ENCODE measurements around the gene PRPSAP2.

PRPSAP2 gene

GRCh38 chr17:18966831-18967624, 109.1 kb downstream of the PRPSAP2 start:
- H3K4me2 ChIP-seq (ENCODE audit: low read length): no peak overlapping the region
- H4K20me1 ChIP-seq (ENCODE audit: insufficient read depth, low read length): no peaks in the 10 kb centered on the region
- H3K9me3 ChIP-seq (ENCODE audit: insufficient read depth, low read length): no peaks in the 10 kb centered on the region
- no peak overlapping the region for H2AFZ ChIP-seq (ENCODE audit: low read depth, low read length)
- H3K4me1 ChIP-seq (ENCODE audit: low read length): peaks cover 5% of the 10 kb centered on the region
- no peaks in the 10 kb centered on the region for H3K79me2 ChIP-seq (ENCODE audit: low read length)
- no peak overlapping the region for H3K27ac ChIP-seq (ENCODE audit: low read length)
- no peak overlapping the region for H3K4me3 ChIP-seq (ENCODE audit: low read length)
- no peaks in the 10 kb centered on the region for H3K36me3 ChIP-seq (replicated peaks; ENCODE audit: low read depth, low read length)
- H3K27me3 ChIP-seq (ENCODE audit: low read depth, low read length): no peaks in the 10 kb centered on the region
- no peak for TF ChIP-seq EZH2phosphoT487 (IDR thresholded peaks at IDR 0.05; ENCODE audit: low read depth)
- TF ChIP-seq, protein P1, sequence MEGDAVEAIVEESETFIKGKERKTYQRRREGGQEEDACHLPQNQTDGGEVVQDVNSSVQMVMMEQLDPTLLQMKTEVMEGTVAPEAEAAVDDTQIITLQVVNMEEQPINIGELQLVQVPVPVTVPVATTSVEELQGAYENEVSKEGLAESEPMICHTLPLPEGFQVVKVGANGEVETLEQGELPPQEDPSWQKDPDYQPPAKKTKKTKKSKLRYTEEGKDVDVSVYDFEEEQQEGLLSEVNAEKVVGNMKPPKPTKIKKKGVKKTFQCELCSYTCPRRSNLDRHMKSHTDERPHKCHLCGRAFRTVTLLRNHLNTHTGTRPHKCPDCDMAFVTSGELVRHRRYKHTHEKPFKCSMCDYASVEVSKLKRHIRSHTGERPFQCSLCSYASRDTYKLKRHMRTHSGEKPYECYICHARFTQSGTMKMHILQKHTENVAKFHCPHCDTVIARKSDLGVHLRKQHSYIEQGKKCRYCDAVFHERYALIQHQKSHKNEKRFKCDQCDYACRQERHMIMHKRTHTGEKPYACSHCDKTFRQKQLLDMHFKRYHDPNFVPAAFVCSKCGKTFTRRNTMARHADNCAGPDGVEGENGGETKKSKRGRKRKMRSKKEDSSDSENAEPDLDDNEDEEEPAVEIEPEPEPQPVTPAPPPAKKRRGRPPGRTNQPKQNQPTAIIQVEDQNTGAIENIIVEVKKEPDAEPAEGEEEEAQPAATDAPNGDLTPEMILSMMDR (IDR thresholded peaks at IDR 0.05; ENCODE audit: low read depth, low read length): no peak
- no peak overlapping the region for H3K9ac ChIP-seq (ENCODE audit: low read length)

GRCh38 chr17:18967916-18968315, 110.0 kb downstream of the PRPSAP2 start:
- no peaks in the 10 kb centered on the region for H3K27me3 ChIP-seq (ENCODE audit: low read depth, low read length)
- no peaks in the 10 kb centered on the region for H3K4me1 ChIP-seq (ENCODE audit: low read length)
- no peak for TF ChIP-seq EZH2phosphoT487 (IDR thresholded peaks at IDR 0.05; ENCODE audit: low read depth)
- TF ChIP-seq, protein P1 (IDR thresholded peaks at IDR 0.05; ENCODE audit: low read depth, low read length): no peak
- H3K4me3 ChIP-seq (ENCODE audit: low read length): no peak overlapping the region
- H3K36me3 ChIP-seq (replicated peaks; ENCODE audit: low read depth, low read length): no peaks in the 10 kb centered on the region
- H3K79me2 ChIP-seq (ENCODE audit: low read length): no peaks in the 10 kb centered on the region
- H4K20me1 ChIP-seq (ENCODE audit: insufficient read depth, low read length): no peaks in the 10 kb centered on the region
- H3K4me2 ChIP-seq (ENCODE audit: low read length): no peak overlapping the region
- no peak overlapping the region for H3K9ac ChIP-seq (ENCODE audit: low read length)
- H3K27ac ChIP-seq (ENCODE audit: low read length): no peak overlapping the region
- H3K9me3 ChIP-seq (ENCODE audit: insufficient read depth, low read length): no peaks in the 10 kb centered on the region
- no peak overlapping the region for H2AFZ ChIP-seq (ENCODE audit: low read depth, low read length)

DNA sequence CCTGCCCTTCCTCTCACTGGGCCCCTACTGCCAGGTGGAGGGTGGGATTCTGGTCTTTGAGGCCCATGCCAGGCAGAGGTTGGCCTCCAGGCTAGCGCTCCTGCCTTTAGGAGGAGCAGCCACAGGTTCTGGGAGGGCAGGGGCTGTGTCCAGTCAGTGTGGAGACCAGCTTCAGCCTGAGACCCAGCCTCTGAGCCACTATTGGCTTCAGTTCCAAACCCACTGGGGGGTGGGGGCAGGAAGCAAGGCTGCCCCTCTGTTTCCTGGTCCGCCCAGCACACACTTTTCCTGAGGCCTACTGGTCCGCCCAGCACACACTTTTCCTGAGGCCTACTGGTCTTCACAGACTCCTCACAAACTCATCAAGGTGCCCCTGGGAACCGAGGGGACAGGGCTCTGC, 110.4 kb downstream of the PRPSAP2 start:
- H3K4me1 ChIP-seq (ENCODE audit: low read length): no peaks in the 10 kb centered on the region
- TF ChIP-seq, protein P1 (IDR thresholded peaks at IDR 0.05; ENCODE audit: low read depth, low read length): no peak
- no peak for TF ChIP-seq EZH2phosphoT487 (IDR thresholded peaks at IDR 0.05; ENCODE audit: low read depth)
- H3K9ac ChIP-seq (ENCODE audit: low read length): no peak overlapping the region

GRCh38 chr17:18968945-18969887, 111.3 kb downstream of the PRPSAP2 start:
- Histone ChIP-seq H4K20me1 (ENCODE audit: insufficient read depth, low read length) (no peaks in the 10 kb centered on the region), H3K79me2 (ENCODE audit: low read length) (no peaks in the 10 kb centered on the region), H3K36me3 (replicated peaks; ENCODE audit: low read depth, low read length) (no peaks in the 10 kb centered on the region), H3K4me1 (ENCODE audit: low read length) (no peaks in the 10 kb centered on the region), H3K9me3 (ENCODE audit: insufficient read depth, low read length) (no peaks in the 10 kb centered on the region), H3K4me2 (ENCODE audit: low read length) (no peak overlapping the region), H3K4me3 (ENCODE audit: low read length) (no peak overlapping the region), H3K27ac (ENCODE audit: low read length) (no peak overlapping the region), H3K9ac (ENCODE audit: low read length) (no peak overlapping the region), H3K27me3 (ENCODE audit: low read depth, low read length) (no peaks in the 10 kb centered on the region), H2AFZ (ENCODE audit: low read depth, low read length) (no peak overlapping the region)
- no peak for TF ChIP-seq EZH2phosphoT487 (IDR thresholded peaks at IDR 0.05; ENCODE audit: low read depth)

More for the DNA sequence above, 110.4 kb downstream of the PRPSAP2 start:
- Histone ChIP-seq H3K79me2 (ENCODE audit: low read length) (no peaks in the 10 kb centered on the region), H3K4me2 (ENCODE audit: low read length) (no peak overlapping the region), H3K9me3 (ENCODE audit: insufficient read depth, low read length) (no peaks in the 10 kb centered on the region), H4K20me1 (ENCODE audit: insufficient read depth, low read length) (no peaks in the 10 kb centered on the region), H3K4me3 (ENCODE audit: low read length) (no peak overlapping the region), H3K36me3 (replicated peaks; ENCODE audit: low read depth, low read length) (no peaks in the 10 kb centered on the region), H3K27ac (ENCODE audit: low read length) (no peak overlapping the region), H3K27me3 (ENCODE audit: low read depth, low read length) (no peaks in the 10 kb centered on the region), H2AFZ (ENCODE audit: low read depth, low read length) (no peak overlapping the region)

All from OCI-LY3 (cell line).